GM12892 (cell line): ENCODE data around the gene SRD5A1.

Experiments used
- POLR2A ChIP-seq: IDR thresholded peaks from 2 replicates; pipeline ENCODE4 v1.6.1; 2011; ENCODE audit warnings: low read depth, low read length, control low read depth
- POLR2AphosphoS5 ChIP-seq: IDR thresholded peaks from 2 replicates; pipeline ENCODE4 v1.6.1; 2011; ENCODE audit warnings: low read depth, low read length, control low read depth

DNA sequence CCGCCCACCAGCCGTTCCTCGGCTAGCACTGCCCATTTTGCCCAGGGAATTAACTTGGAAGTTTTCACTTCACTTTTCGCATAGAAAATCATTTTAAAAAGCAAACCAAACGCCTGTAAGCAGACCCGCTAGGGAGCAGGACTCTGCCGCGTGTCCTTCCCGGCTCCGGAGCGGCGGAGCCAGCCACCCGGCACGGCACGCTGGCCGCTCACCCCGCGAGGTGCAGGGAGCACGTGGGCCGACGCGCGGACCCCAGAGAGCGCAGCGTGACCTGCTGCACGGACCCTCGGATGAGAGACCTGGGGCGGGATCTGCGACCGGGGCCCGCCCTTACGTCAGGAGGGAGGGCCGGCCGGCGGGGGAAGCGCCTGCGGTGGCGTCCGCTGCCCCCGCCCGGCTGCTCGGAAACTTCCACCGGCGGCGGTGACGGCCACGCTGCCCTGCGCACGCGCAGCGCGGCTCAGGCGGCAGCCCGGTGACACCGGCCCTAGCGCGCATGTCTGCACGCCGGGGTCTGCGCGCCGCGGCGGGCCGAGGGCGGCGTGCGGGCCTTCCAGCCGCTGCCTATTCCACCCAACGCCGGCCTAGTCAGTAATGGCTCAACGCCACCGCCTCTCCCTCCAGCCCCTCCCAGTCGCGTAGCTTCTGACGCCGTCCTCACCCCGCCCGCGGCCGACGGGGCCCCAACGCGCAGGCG, 79.5 kb downstream of the SRD5A1 start:
- peak; percentile 80 for TF ChIP-seq POLR2A
- TF ChIP-seq POLR2AphosphoS5: peak; percentile 76
